ENCODE data around the gene TRPC4. TPM values are rescaled to one million over a fixed set of nuclear protein-coding genes. Genes with fewer than 3 reads are reported as not detected.

The TRPC4 gene
- polyA plus RNA-seq, 1 experiment: 6.2 TPM

GRCh38 chr13:37680137-37680536 lies 189.4 kb downstream of the TRPC4 start:
- DNase-seq (ENCODE audit: low read depth): no peak
- CTCF ChIA-PET: interaction anchor here (0.6 to 0.9 kb wide), 2 partner anchors 18 to 20 kb away, joined by 3 read pairs; no protein-coding TSS in a partner anchor
- no peak overlapping the region for H3K4me3 ChIP-seq (ENCODE audit: low read depth, low read length)
- no peak for TF ChIP-seq CTCF (IDR thresholded peaks at IDR 0.05; ENCODE audit: insufficient read depth, low read depth, low read length)
- POLR2A ChIA-PET: no interaction called here
- no peaks in the 10 kb centered on the region for H3K27me3 ChIP-seq (ENCODE audit: control insufficient read depth, insufficient read depth, low read length)
- peaks cover 1% of the 10 kb centered on the region; the same call in 1 of the 2 replicates for H3K36me3 ChIP-seq (ENCODE audit: control insufficient read depth, insufficient read depth, low read length)

- ChIA-PET CTCF (interaction anchor here (1.1 kb wide), 1 partner anchor 12 kb away, joined by 3 read pairs; no protein-coding TSS in a partner anchor), POLR2A (no interaction called here)
- Histone ChIP-seq H3K27me3 (ENCODE audit: control insufficient read depth, insufficient read depth, low read length) (no peaks in the 10 kb centered on the region), H3K36me3 (ENCODE audit: control insufficient read depth, insufficient read depth, low read length) (peaks cover 1% of the 10 kb centered on the region; the same call in 1 of the 2 replicates), H3K4me3 (ENCODE audit: low read depth, low read length) (no peak overlapping the region)
- no peak for TF ChIP-seq CTCF (IDR thresholded peaks at IDR 0.05; ENCODE audit: insufficient read depth, low read depth, low read length)
- no peak for DNase-seq (ENCODE audit: low read depth)
These were observed 190.5 kb downstream of the TRPC4 start for GRCh38 chr13:37679043-37679442.

GRCh38 chr13:37669845-37670244 lies 199.7 kb downstream of the TRPC4 start:
- no peak for DNase-seq (ENCODE audit: low read depth)
- Histone ChIP-seq H3K36me3 (ENCODE audit: control insufficient read depth, insufficient read depth, low read length) (no peaks in the 10 kb centered on the region), H3K4me3 (ENCODE audit: low read depth, low read length) (no peak overlapping the region), H3K27me3 (ENCODE audit: control insufficient read depth, insufficient read depth, low read length) (no peaks in the 10 kb centered on the region)
- CTCF ChIA-PET: no interaction called here
- POLR2A ChIA-PET: no interaction called here
- no peak for TF ChIP-seq CTCF (IDR thresholded peaks at IDR 0.05; ENCODE audit: insufficient read depth, low read depth, low read length)

GRCh38 chr13:37667702-37668101 lies 201.9 kb downstream of the TRPC4 start:
- H3K4me3 ChIP-seq (ENCODE audit: low read depth, low read length): no peak overlapping the region
- DNase-seq (ENCODE audit: low read depth): no peak
- no peaks in the 10 kb centered on the region for H3K27me3 ChIP-seq (ENCODE audit: control insufficient read depth, insufficient read depth, low read length)
- CTCF ChIA-PET: interaction anchor here (1.0 kb wide), 1 partner anchor 12 kb away, joined by 3 read pairs; no protein-coding TSS in a partner anchor
- TF ChIP-seq CTCF (IDR thresholded peaks at IDR 0.05; ENCODE audit: insufficient read depth, low read depth, low read length): no peak
- H3K36me3 ChIP-seq (ENCODE audit: control insufficient read depth, insufficient read depth, low read length): no peaks in the 10 kb centered on the region
- POLR2A ChIA-PET: no interaction called here

- no peak for TF ChIP-seq CTCF (IDR thresholded peaks at IDR 0.05; ENCODE audit: insufficient read depth, low read depth, low read length)
- ChIA-PET POLR2A (no interaction called here), CTCF (no interaction called here)
- Histone ChIP-seq H3K4me3 (ENCODE audit: low read depth, low read length) (no peak overlapping the region), H3K36me3 (ENCODE audit: control insufficient read depth, insufficient read depth, low read length) (no peaks in the 10 kb centered on the region), H3K27me3 (ENCODE audit: control insufficient read depth, insufficient read depth, low read length) (no peaks in the 10 kb centered on the region)
- no peak for DNase-seq (ENCODE audit: low read depth)
These were observed 203.5 kb downstream of the TRPC4 start for GRCh38 chr13:37666036-37666435.

Data from BJ (cell line).